ENCODE results near the gene HNF1A.

The HNF1A gene

GRCh38 chr12:120960657-120961056, 17.7 kb upstream of the HNF1A start:
- TF ChIP-seq CTCF (IDR thresholded peaks at IDR 0.05; ENCODE audit: low read depth, low read length) = no peak
- no peak for DNase-seq (ENCODE audit: extremely low read depth, low read depth)

GRCh38 chr12:120961604-120962531, 16.5 kb upstream of the HNF1A start:
- no peak for TF ChIP-seq CTCF (IDR thresholded peaks at IDR 0.05; ENCODE audit: low read depth, low read length)
- DNase-seq (ENCODE audit: extremely low read depth, low read depth) = no peak

GRCh38 chr12:120962532-120963020, 15.8 kb upstream of the HNF1A start:
- no peak for DNase-seq (ENCODE audit: extremely low read depth, low read depth)
- no peak for TF ChIP-seq CTCF (IDR thresholded peaks at IDR 0.05; ENCODE audit: low read depth, low read length)

- no peak for DNase-seq (ENCODE audit: extremely low read depth, low read depth)
Observed at GRCh38 chr12:120964298-120964697, 14.0 kb upstream of the HNF1A start.

GRCh38 chr12:120965534-120966091, 12.7 kb upstream of the HNF1A start:
- TF ChIP-seq CTCF (IDR thresholded peaks at IDR 0.05; ENCODE audit: low read depth, low read length) = no peak
- DNase-seq (ENCODE audit: extremely low read depth, low read depth) = no peak

More at GRCh38 chr12:120964298-120964697, 14.0 kb upstream of the HNF1A start:
- no peak for TF ChIP-seq CTCF (IDR thresholded peaks at IDR 0.05; ENCODE audit: low read depth, low read length)

GRCh38 chr12:120970310-120970709, 8.0 kb upstream of the HNF1A start:
- no peak for TF ChIP-seq CTCF (IDR thresholded peaks at IDR 0.05; ENCODE audit: low read depth, low read length)
- no peak for DNase-seq (ENCODE audit: extremely low read depth, low read depth)

All from AG09319 (cell line).